RKO (cell line): ENCODE data around the gene PDZRN3.
"Not testable (repeated sequence)": the region's sequence is repeated elsewhere in the genome, so short reads cannot be mapped to it uniquely, and the experiment has no call there.

Experiments used
- DNase-seq: peaks from one replicate; pipeline ENCODE4 v3.0.0-alpha.2; 2016; ENCODE audit warnings: low spot score

The PDZRN3 gene

GRCh38 chr3:73491287-73491662 is 133.5 kb downstream of the PDZRN3 start:
- DNase-seq: no peak

- DNase-seq: no peak
Observed at GRCh38 chr3:73490453-73491286, 134.1 kb downstream of the PDZRN3 start.

GRCh38 chr3:73485877-73486330 is 138.8 kb downstream of the PDZRN3 start:
- DNase-seq: no peak

- no peak for DNase-seq
Observed at GRCh38 chr3:73484656-73485248, 140.0 kb downstream of the PDZRN3 start.

- no peak for DNase-seq
Observed at GRCh38 chr3:73481888-73482287, 142.9 kb downstream of the PDZRN3 start.

GRCh38 chr3:73480187-73480672 is 144.5 kb downstream of the PDZRN3 start:
- no peak for DNase-seq

GRCh38 chr3:73479325-73479724 is 145.4 kb downstream of the PDZRN3 start:
- no peak for DNase-seq

- no peak for DNase-seq
Observed at GRCh38 chr3:73478858-73479257, 145.9 kb downstream of the PDZRN3 start.

- DNase-seq: no peak
Observed at GRCh38 chr3:73475717-73476116, 149.0 kb downstream of the PDZRN3 start.

GRCh38 chr3:73475175-73475574 is 149.6 kb downstream of the PDZRN3 start:
- DNase-seq: no peak

- no peak for DNase-seq
Observed at GRCh38 chr3:73474619-73475018, 150.1 kb downstream of the PDZRN3 start.

GRCh38 chr3:73473898-73474416 is 150.8 kb downstream of the PDZRN3 start:
- DNase-seq: no peak

GRCh38 chr3:73473181-73473897 is 151.4 kb downstream of the PDZRN3 start:
- no peak for DNase-seq

- no peak for DNase-seq
Observed at GRCh38 chr3:73471986-73472787, 152.6 kb downstream of the PDZRN3 start.

- no peak for DNase-seq
Observed at GRCh38 chr3:73470860-73471259, 153.9 kb downstream of the PDZRN3 start.

- no peak for DNase-seq
Observed at GRCh38 chr3:73469331-73469730, 155.4 kb downstream of the PDZRN3 start.

GRCh38 chr3:73467211-73467610 is 157.5 kb downstream of the PDZRN3 start:
- DNase-seq: no peak

GRCh38 chr3:73465926-73466325 is 158.8 kb downstream of the PDZRN3 start:
- no peak for DNase-seq

GRCh38 chr3:73464126-73464525 is 160.6 kb downstream of the PDZRN3 start:
- not testable (repeated sequence) for DNase-seq

- DNase-seq: no peak
Observed at GRCh38 chr3:73461547-73461946, 163.2 kb downstream of the PDZRN3 start.

- DNase-seq: no peak
Observed at GRCh38 chr3:73459711-73460110, 165.0 kb downstream of the PDZRN3 start.

- no peak for DNase-seq
Observed at GRCh38 chr3:73453666-73454065, 171.1 kb downstream of the PDZRN3 start.
